Dendritic cell treated with granulocyte-macrophage colony-stimulating factor and Interleukin-4, amounts not matched to agents 40 ng/mL and 50 ng/mL, for 4 days (primary cell): ENCODE results near the gene LGMN.
"Not testable (repeated sequence)": the region's sequence is repeated elsewhere in the genome, so short reads cannot be mapped to it uniquely, and the experiment has no call there.

ENCODE experiments used
- H3K27ac Mint-ChIP-seq: one replicate; pipeline ENCODE4 v1.8.0; 2022; ENCODE audit warnings: mild to moderate bottlenecking, mixed read lengths
- H3K27me3 Mint-ChIP-seq: one replicate; pipeline ENCODE4 v1.8.0; 2022; ENCODE audit warnings: mild to moderate bottlenecking, mixed read lengths
- H3K36me3 Mint-ChIP-seq: one replicate; pipeline ENCODE4 v1.8.0; 2022; ENCODE audit warnings: low read depth, mixed read lengths
- H3K4me1 Mint-ChIP-seq: one replicate; pipeline ENCODE4 v1.8.0; 2022; ENCODE audit warnings: low read depth, mixed read lengths
- H3K4me3 Mint-ChIP-seq: one replicate; pipeline ENCODE4 v1.8.0; 2022; ENCODE audit warnings: mild to moderate bottlenecking, moderate library complexity, mixed read lengths
- H3K9me3 Mint-ChIP-seq: one replicate; pipeline ENCODE4 v1.8.0; 2022; ENCODE audit warnings: mixed read lengths
- intact Hi-C: fragments of 100-400 bp; cut with micrococcal nuclease; formaldehyde crosslinking; loops from one replicate; pipeline ENCODE4 v1.15.0; 2022

Gene LGMN

GRCh38 chr14:92688434-92689375 is 59.7 kb downstream of the LGMN start:
- Mint-ChIP-seq H3K4me1 (peaks cover 50% of the 10 kb centered on the region), H3K27me3 (no peaks in the 10 kb centered on the region), H3K9me3 (no peaks in the 10 kb centered on the region), H3K36me3 (peaks cover 85% of the 10 kb centered on the region), H3K4me3 (no peak overlapping the region), H3K27ac (no peak overlapping the region)
- intact Hi-C loops: no loop called here

- peaks cover 43% of the 10 kb centered on the region for H3K4me1 Mint-ChIP-seq
- no peaks in the 10 kb centered on the region for H3K9me3 Mint-ChIP-seq
- H3K27me3 Mint-ChIP-seq: no peaks in the 10 kb centered on the region
- H3K4me3 Mint-ChIP-seq: no peak overlapping the region
- intact Hi-C loops: loop anchor here (2.0 kb wide), 1 partner anchor 95 kb away; no protein-coding TSS in a partner anchor
- H3K36me3 Mint-ChIP-seq: peaks cover 92% of the 10 kb centered on the region
- no peak overlapping the region for H3K27ac Mint-ChIP-seq
These were observed 60.6 kb downstream of the LGMN start for GRCh38 chr14:92687681-92688433.

GRCh38 chr14:92686900-92687427 is 61.5 kb downstream of the LGMN start:
- H3K27me3 Mint-ChIP-seq: no peaks in the 10 kb centered on the region
- H3K4me1 Mint-ChIP-seq: peaks cover 43% of the 10 kb centered on the region
- H3K36me3 Mint-ChIP-seq: peaks cover 93% of the 10 kb centered on the region
- intact Hi-C loops: loop anchor here (2.0 kb wide), 1 partner anchor 96 kb away; no protein-coding TSS in a partner anchor
- H3K4me3 Mint-ChIP-seq: no peak overlapping the region
- H3K27ac Mint-ChIP-seq: peak overlapping the region; percentile 52
- no peaks in the 10 kb centered on the region for H3K9me3 Mint-ChIP-seq

- intact Hi-C loops: loop anchor here (2.0 kb wide), 1 partner anchor 96 kb away; no protein-coding TSS in a partner anchor
- Mint-ChIP-seq H3K36me3 (peaks cover 93% of the 10 kb centered on the region), H3K27ac (peak overlapping the region; percentile 52), H3K4me1 (peaks cover 42% of the 10 kb centered on the region), H3K9me3 (no peaks in the 10 kb centered on the region), H3K4me3 (no peak overlapping the region), H3K27me3 (no peaks in the 10 kb centered on the region)
These were observed 62.0 kb downstream of the LGMN start for GRCh38 chr14:92686411-92686899.

DNA sequence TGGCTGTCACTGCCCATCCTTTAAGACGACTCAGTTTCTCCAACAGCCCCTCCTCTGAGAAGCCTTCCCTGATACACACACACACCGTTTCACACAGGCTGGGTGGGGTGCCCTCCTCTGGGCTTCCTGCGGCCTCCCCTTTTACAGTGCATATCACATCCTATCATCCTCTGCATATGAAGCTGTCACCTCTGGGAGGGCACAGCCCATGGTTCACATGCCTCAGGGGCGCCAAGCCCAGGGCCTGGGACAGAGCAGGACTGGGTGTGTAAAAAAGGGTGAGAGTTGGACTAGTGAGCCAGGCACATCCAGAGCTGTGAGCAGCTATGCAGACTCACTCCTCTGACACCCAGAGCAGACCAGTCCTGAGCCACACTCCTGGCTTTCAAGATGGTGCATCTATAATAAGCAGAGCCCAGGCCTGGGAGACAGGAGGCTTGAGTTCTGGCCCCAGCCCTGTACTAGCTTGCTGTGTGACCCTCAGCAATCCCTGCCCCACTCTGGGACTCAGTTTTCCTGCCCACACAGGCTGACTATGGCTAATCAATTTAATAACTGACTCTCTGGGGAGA is 62.6 kb downstream of the LGMN start:
- intact Hi-C loops: loop anchor here (2.0 kb wide), 1 partner anchor 97 kb away; no protein-coding TSS in a partner anchor
- H3K27ac Mint-ChIP-seq: peak overlapping the region; percentile 52
- no peak overlapping the region for H3K4me3 Mint-ChIP-seq
- peaks cover 42% of the 10 kb centered on the region for H3K4me1 Mint-ChIP-seq
- peaks cover 93% of the 10 kb centered on the region for H3K36me3 Mint-ChIP-seq
- no peaks in the 10 kb centered on the region for H3K9me3 Mint-ChIP-seq
- H3K27me3 Mint-ChIP-seq: no peaks in the 10 kb centered on the region

- no peak overlapping the region for H3K27ac Mint-ChIP-seq
- no peaks in the 10 kb centered on the region for H3K9me3 Mint-ChIP-seq
- H3K27me3 Mint-ChIP-seq: no peaks in the 10 kb centered on the region
- no peak overlapping the region for H3K4me3 Mint-ChIP-seq
- peaks cover 40% of the 10 kb centered on the region for H3K4me1 Mint-ChIP-seq
- intact Hi-C loops: no loop called here
- H3K36me3 Mint-ChIP-seq: peaks cover 93% of the 10 kb centered on the region
These were observed 63.4 kb downstream of the LGMN start for GRCh38 chr14:92684801-92685560.

DNA sequence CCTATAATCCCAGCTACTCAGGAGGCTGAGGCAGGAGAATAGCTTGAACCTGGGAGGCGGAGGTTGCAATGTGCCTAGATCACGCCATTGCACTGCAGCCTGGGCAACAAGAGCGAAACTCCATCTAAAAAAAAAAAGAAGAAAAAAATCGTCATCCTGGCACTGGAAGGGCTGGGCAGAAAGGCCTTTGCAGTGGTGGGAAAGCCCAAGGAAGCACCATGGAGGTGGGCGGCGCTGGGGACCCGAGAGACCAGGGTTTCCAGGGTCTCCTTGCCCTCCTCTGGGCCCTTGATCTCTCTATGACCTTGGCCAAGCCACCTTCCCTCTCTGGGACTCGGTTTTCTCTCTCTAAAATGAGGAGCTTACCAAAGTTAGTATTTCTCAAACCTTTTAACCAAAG is 65.4 kb downstream of the LGMN start:
- Mint-ChIP-seq H3K9me3 (no peaks in the 10 kb centered on the region), H3K4me1 (peaks cover 55% of the 10 kb centered on the region), H3K4me3 (no peak overlapping the region), H3K27ac (no peak overlapping the region), H3K36me3 (peaks cover 93% of the 10 kb centered on the region), H3K27me3 (no peaks in the 10 kb centered on the region)
- intact Hi-C loops: no loop called here

DNA sequence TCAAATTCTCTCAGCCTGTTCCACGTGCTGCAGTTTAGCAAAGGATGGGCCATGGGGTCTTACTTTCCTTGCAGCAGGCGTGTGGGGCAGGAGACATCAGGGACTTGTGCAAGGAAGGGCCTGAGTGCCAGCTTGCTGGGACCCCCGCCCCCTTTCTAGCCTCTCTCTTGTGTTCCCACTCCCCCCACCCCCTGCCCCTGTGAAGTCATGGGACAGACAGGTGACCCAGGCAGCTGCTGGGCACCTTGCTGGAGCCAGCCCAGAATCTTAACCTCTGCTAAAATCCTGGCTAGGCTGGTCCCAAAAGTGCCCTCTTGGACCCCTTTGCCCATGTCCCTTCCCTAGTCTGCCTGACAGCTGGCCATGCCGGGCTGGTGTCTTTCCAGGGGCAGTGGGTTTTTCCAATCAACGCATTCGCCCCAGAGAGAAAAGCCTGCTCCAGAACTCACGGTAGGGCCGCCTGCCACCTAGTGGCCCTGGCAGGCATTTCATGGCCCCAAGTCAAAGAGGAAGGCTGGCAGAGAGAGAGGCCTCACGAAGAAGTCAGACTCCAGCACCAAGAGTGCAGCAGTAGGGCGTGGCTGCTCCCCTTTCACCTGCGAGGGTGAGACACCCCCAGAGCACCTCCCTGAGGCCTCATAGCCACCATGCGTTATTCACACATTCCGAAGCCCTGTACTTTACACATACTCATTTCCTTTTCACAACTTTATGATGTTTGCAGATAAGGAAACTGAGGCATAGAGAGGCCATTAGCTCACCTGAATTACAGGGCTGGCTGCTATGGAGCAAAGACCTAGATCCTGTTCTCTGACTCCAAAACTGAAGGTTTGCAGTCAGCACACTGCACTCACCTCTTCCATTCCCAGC is 67.4 kb downstream of the LGMN start:
- peaks cover 71% of the 10 kb centered on the region for H3K4me1 Mint-ChIP-seq
- no peak overlapping the region for H3K27ac Mint-ChIP-seq
- peaks cover 96% of the 10 kb centered on the region for H3K36me3 Mint-ChIP-seq
- H3K9me3 Mint-ChIP-seq: no peaks in the 10 kb centered on the region
- no peaks in the 10 kb centered on the region for H3K27me3 Mint-ChIP-seq
- intact Hi-C loops: loop anchor here (2.0 kb wide), 1 partner anchor 68 kb away; no protein-coding TSS in a partner anchor
- no peak overlapping the region for H3K4me3 Mint-ChIP-seq

DNA sequence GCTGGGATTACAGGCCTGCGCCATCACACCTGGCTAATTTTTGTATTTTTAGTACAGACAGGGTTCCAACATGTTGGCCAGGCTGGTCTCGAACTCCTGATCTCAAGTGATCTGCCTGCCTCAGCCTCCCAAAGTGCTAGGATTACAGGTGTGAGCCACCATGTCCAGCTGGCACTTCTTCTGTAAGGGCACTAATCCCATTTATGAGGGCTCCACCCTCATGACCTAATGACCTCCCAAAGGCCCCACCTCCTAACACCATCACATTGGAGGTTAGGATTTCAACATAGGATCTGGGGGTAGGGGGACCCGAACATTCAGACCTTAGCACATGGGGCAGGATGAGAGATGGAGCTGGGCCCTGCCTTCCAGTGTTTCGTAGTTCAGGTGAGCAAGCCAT is 68.1 kb downstream of the LGMN start:
- H3K27me3 Mint-ChIP-seq, H3K4me3 Mint-ChIP-seq, H3K27ac Mint-ChIP-seq, H3K9me3 Mint-ChIP-seq: not testable (repeated sequence)
- Mint-ChIP-seq H3K36me3 (peaks cover 94% of the 10 kb centered on the region), H3K4me1 (peaks cover 71% of the 10 kb centered on the region)
- intact Hi-C loops: loop anchor here (2.0 kb wide), 1 partner anchor 68 kb away; no protein-coding TSS in a partner anchor

DNA sequence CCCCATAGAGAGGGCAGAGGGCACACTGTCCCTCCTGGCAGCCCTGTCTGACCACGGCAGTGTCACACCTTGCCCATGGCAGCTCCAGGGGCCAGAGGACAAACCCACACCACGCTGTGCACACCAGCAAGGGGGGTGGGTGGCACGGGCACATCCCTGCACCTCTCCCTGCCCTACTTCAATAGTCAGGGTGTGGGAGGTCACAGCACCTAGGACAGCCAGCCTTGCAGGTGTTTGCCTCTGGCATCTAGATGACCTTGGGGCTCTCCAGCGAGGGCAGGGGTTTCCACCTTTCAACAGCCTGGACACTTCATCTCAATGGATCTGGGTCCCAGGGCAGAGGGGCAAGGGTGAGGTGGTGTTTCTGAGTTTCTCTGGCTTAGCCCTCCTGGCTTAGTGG is 69.2 kb downstream of the LGMN start:
- Mint-ChIP-seq H3K4me1 (peaks cover 79% of the 10 kb centered on the region), H3K4me3 (no peak overlapping the region), H3K27ac (peak overlapping the region; percentile 48), H3K27me3 (no peaks in the 10 kb centered on the region), H3K36me3 (peaks cover 93% of the 10 kb centered on the region), H3K9me3 (no peaks in the 10 kb centered on the region)
- intact Hi-C loops: no loop called here

- peak overlapping the region; percentile 42 for H3K4me3 Mint-ChIP-seq
- peak overlapping the region; percentile 48 for H3K27ac Mint-ChIP-seq
These were observed 69.7 kb downstream of the LGMN start for GRCh38 chr14:92678766-92679165.

DNA sequence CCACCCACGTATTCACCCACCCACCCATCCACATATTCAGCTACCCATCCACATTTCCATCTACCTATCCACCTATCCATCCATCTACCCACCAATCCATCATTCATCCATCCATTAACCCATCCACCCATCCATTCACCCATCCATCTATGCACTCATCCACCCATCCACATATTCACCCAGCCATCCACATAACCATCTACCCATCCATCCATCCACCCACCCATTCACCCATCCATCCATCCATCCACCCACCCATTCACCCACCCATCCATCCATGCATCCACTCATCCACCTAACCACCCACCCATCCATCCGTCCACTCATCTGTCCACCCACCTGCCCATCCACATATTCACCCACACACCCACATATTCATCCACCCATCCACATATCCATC is 70.5 kb downstream of the LGMN start:
- no peaks in the 10 kb centered on the region for H3K27me3 Mint-ChIP-seq
- H3K36me3 Mint-ChIP-seq: peaks cover 95% of the 10 kb centered on the region
- peak overlapping the region; percentile 77 for H3K27ac Mint-ChIP-seq
- no peak overlapping the region for H3K4me3 Mint-ChIP-seq
- intact Hi-C loops: no loop called here
- H3K9me3 Mint-ChIP-seq: no peaks in the 10 kb centered on the region
- peaks cover 87% of the 10 kb centered on the region for H3K4me1 Mint-ChIP-seq

More at GRCh38 chr14:92678766-92679165, 69.7 kb downstream of the LGMN start:
- intact Hi-C loops: no loop called here
- Mint-ChIP-seq H3K36me3 (peaks cover 93% of the 10 kb centered on the region), H3K9me3 (no peaks in the 10 kb centered on the region), H3K27me3 (no peaks in the 10 kb centered on the region), H3K4me1 (peaks cover 84% of the 10 kb centered on the region)
